ENCODE results near the gene ZNF784. TPM values are rescaled to one million over a fixed set of nuclear protein-coding genes. Genes with fewer than 3 reads are reported as not detected.

The ZNF784 gene
- total and polyA plus RNA-seq, 2 of the 13 experiments (the other 11 are each of a cell fraction or from before 2014, with no cell fraction given), result 4.1 to 4.2 TPM

DNA sequence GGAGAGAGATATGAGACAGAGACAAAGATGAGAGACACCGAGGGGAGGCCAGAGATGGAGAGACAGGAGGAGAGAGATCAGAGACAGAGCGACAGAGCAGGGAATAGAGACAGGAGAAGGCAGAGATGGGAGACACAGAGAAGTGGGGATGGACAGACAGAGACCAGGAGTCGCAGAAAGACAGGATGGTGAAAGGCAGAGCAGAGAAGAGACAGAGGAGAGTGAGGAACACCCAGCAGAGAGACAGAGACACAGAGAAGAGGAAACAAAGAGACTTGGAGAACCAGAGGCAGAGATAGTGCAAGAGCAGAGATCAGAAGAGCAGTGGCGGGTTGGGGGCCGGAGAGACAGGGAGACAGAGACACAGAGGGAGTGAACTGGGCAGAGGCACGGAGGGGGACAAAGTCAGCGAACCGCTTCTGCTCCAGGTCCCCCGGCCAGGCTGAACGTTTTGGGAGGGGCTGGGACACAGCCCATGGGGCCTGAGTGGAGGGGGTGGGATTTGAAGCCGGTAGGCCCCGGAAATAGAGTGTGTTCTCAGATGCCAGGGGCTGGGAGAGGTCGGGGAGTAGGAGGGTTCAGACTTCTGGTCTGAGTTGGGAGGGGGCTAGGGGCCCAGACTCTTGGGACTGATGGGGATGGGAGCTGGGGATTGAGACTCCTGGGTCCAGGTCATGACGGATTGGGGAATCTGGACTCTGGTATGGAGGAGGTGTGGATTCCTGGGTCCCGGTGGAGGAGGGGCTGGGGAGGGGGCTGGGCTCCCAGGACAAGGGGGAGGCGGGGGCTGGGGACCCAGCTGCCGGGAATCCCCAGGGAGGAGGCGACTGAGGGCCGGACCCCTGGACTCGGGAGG lies 44.4 kb downstream of the ZNF784 start:
- intact Hi-C loops (cut with micrococcal nuclease; ENCODE audit: unreplicated experiment) (loop anchor here (2.0 to 10.0 kb wide), 4 partner anchors 19 to 65 kb away; partner anchors contain the start of gene FIZ1), in situ Hi-C loops (cut with HindIII; ENCODE audit: extremely low pct_ligation_motif_present, low pct_unique_long_range_greater_than_20kb) (no loop called here)
- no peak overlapping the region for H2AFZ ChIP-seq (ENCODE audit: low read length)
- H3K9ac ChIP-seq (ENCODE audit: insufficient read depth, low read depth, low read length), result peak overlapping the region; percentile 85
- H4K20me1 ChIP-seq (ENCODE audit: insufficient read depth, low read length), result no peaks in the 10 kb centered on the region
- ChIA-PET POLR2A (interaction anchor here (1.0 to 2.6 kb wide), 3 partner anchors 19 to 32 kb away, joined by 3 to 45 read pairs (median 11); partner anchors contain the start of genes FIZ1 and ZNF524), CTCF (ENCODE audit: low intra/inter-chr PET ratio, low total read pairs) (no interaction called here)
- peak; percentile 36 for ATAC-seq
- 0 out of 5 replicates have a peak, but pooled peaks cover 0 to 8% of the 10 kb centered on the region in 2 experiments for H3K36me3 ChIP-seq (replicated peaks in 1 of 2; ENCODE audit: control insufficient read depth in 1 of 2, insufficient read depth in 2 of 2, low read length in 2 of 2)
- peak overlapping the region; percentile 93 for H3K4me2 ChIP-seq (ENCODE audit: low read depth, low read length)
- peak; percentile 16 for DNase-seq (ENCODE audit: low spot score)
- no TSS peak for BruUV-seq (replicated peaks)
- peak overlapping the region; percentile 79 for H3K27ac ChIP-seq (ENCODE audit: extremely low read length, insufficient read depth, low read length)
- WGBS (ENCODE audit: low lambda C conversion rate), result 8% methylated on average over 15 of the region's 20 CpGs
- H3K27me3 ChIP-seq (ENCODE audit: control insufficient read depth in 1 of 2, insufficient read depth in 2 of 2, low read length in 2 of 2), result no peaks in the 10 kb centered on the region
- H3K79me2 ChIP-seq (ENCODE audit: insufficient read depth, low read length), result peaks cover 9% of the 10 kb centered on the region
- no peaks in the 10 kb centered on the region for H3K9me3 ChIP-seq (ENCODE audit: low read length)
- peak overlapping the region; percentile 88 to 97 (median 95) for H3K4me3 ChIP-seq (replicated peaks in 1 of 3; ENCODE audit: insufficient read depth in 1 of 3, low read depth in 2 of 3, low read length in 3 of 3)
- peaks cover 37% of the 10 kb centered on the region for H3K4me1 ChIP-seq (ENCODE audit: insufficient read depth, low read length)
- FAIRE-seq, result no peak
- no peak for TF ChIP-seq ZNF687 (CRISPR knock-in tag; IDR thresholded peaks at IDR 0.05)
- TF ChIP-seq ZNF430 (CRISPR knock-in tag; IDR thresholded peaks at IDR 0.05), result 0 out of 2 replicates have a peak, but pooled peaks have one; percentile 24
- TF ChIP-seq FOSL2 (CRISPR knock-in tag; IDR thresholded peaks at IDR 0.05), result no peak
- TF ChIP-seq FOXO4 (CRISPR knock-in tag; conservative IDR thresholded peaks at IDR 0.05), result no peak
- TF ChIP-seq MYC (CRISPR knock-in tag; IDR thresholded peaks at IDR 0.05; ENCODE audit: borderline replicate concordance), result no peak
- TF ChIP-seq, protein P1, sequence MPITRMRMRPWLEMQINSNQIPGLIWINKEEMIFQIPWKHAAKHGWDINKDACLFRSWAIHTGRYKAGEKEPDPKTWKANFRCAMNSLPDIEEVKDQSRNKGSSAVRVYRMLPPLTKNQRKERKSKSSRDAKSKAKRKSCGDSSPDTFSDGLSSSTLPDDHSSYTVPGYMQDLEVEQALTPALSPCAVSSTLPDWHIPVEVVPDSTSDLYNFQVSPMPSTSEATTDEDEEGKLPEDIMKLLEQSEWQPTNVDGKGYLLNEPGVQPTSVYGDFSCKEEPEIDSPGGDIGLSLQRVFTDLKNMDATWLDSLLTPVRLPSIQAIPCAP (CRISPR knock-in tag; IDR thresholded peaks at IDR 0.05; ENCODE audit: low read depth), result no peak
- TF ChIP-seq, protein P2, sequence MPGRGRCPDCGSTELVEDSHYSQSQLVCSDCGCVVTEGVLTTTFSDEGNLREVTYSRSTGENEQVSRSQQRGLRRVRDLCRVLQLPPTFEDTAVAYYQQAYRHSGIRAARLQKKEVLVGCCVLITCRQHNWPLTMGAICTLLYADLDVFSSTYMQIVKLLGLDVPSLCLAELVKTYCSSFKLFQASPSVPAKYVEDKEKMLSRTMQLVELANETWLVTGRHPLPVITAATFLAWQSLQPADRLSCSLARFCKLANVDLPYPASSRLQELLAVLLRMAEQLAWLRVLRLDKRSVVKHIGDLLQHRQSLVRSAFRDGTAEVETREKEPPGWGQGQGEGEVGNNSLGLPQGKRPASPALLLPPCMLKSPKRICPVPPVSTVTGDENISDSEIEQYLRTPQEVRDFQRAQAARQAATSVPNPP (CRISPR knock-in tag; IDR thresholded peaks at IDR 0.05), result no peak
- TF ChIP-seq ZFYVE20 (CRISPR knock-in tag; IDR thresholded peaks at IDR 0.05; ENCODE audit: borderline replicate concordance, low read depth), result no peak
- TF ChIP-seq, protein P3, sequence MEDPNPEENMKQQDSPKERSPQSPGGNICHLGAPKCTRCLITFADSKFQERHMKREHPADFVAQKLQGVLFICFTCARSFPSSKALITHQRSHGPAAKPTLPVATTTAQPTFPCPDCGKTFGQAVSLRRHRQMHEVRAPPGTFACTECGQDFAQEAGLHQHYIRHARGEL (CRISPR knock-in tag; IDR thresholded peaks at IDR 0.05), result no peak
- TF ChIP-seq NFKB2 (CRISPR knock-in tag; IDR thresholded peaks at IDR 0.05; ENCODE audit: borderline replicate concordance), result no peak
- no peak for TF ChIP-seq ZNF703 (CRISPR knock-in tag; IDR thresholded peaks at IDR 0.05; ENCODE audit: borderline replicate concordance)
- no peak for TF ChIP-seq ZNF121 (CRISPR knock-in tag; IDR thresholded peaks at IDR 0.05)
- TF ChIP-seq CBX2 (IDR thresholded peaks at IDR 0.05; ENCODE audit: low read depth, low read length), result no peak
- TF ChIP-seq CBX2 (CRISPR knock-in tag; IDR thresholded peaks at IDR 0.05; ENCODE audit: low read depth), result no peak

Data from HepG2 (cell line).